Measurements from ENCODE around the gene FBN3. TPM values are rescaled to one million over a fixed set of nuclear protein-coding genes. Genes with fewer than 3 reads are reported as not detected.

The FBN3 gene
- 0.01 TPM in 3 of 5 replicates, not detected in the others for total RNA-seq (2022; extraction: Qiagen RNA extraction)

GRCh38 chr19:8149261-8150094 lies at the start of gene FBN3:
FBN3 (minus strand) TSS chr19:8149592; CDS start chr19:8147480, 2,112 bp downstream.

GRCh38 chr19:8052464-8052859 lies 96.9 kb downstream of the FBN3 start, which contains the start of gene CCL25:
CCL25 (plus strand) TSS chr19:8052760; CDS start chr19:8053050, 290 bp downstream.

Other genes starting within 250 kb of the FBN3 start
- 12.3 to 18.3 TPM (median 17.0 TPM) in 5 replicates for gene MAP2K7, start 245.7 kb downstream of the FBN3 start, total RNA-seq (2022; extraction: Qiagen RNA extraction)
- 0.73 to 2.3 TPM (median 2.1 TPM) in 5 replicates for gene TGFBR3L, start 234.8 kb downstream of the FBN3 start, total RNA-seq (2022; extraction: Qiagen RNA extraction)
- 20.5 to 32.0 TPM (median 30.8 TPM) in 5 replicates for gene SNAPC2, start 229.3 kb downstream of the FBN3 start, total RNA-seq (2022; extraction: Qiagen RNA extraction)
- gene CTXN1, start 223.5 kb downstream of the FBN3 start, total RNA-seq (2022; extraction: Qiagen RNA extraction), result 8.5 to 24.3 TPM (median 22.2 TPM) in 5 replicates
- 26.8 to 32.5 TPM (median 29.3 TPM) in 5 replicates for gene TIMM44, start 205.9 kb downstream of the FBN3 start, total RNA-seq (2022; extraction: Qiagen RNA extraction)
- 61.7 to 69.8 TPM (median 66.7 TPM) in 5 replicates for gene ELAVL1, start 144.0 kb downstream of the FBN3 start, total RNA-seq (2022; extraction: Qiagen RNA extraction)
- gene CCL25, start 96.8 kb downstream of the FBN3 start, total RNA-seq (2022; extraction: Qiagen RNA extraction), result not detected in 5 replicates
- 2.5 to 3.4 TPM (median 3.3 TPM) in 5 replicates for gene CERS4, start 59.8 kb upstream of the FBN3 start, total RNA-seq (2022; extraction: Qiagen RNA extraction)
- gene CD320, start 158.8 kb upstream of the FBN3 start, total RNA-seq (2022; extraction: Qiagen RNA extraction), result 64.1 to 108 TPM (median 106 TPM) in 5 replicates
- 75.7 to 93.7 TPM (median 90.5 TPM) in 5 replicates for gene NDUFA7, start 171.8 kb upstream of the FBN3 start, total RNA-seq (2022; extraction: Qiagen RNA extraction)
- 403 to 1,017 TPM (median 931 TPM) in 5 replicates for gene RPS28, start 171.9 kb upstream of the FBN3 start, total RNA-seq (2022; extraction: Qiagen RNA extraction)
- gene KANK3, start 193.7 kb upstream of the FBN3 start, total RNA-seq (2022; extraction: Qiagen RNA extraction), result 3.1 to 6.2 TPM (median 5.1 TPM) in 5 replicates
- 151 to 287 TPM (median 256 TPM) in 5 replicates for gene ANGPTL4, start 214.6 kb upstream of the FBN3 start, total RNA-seq (2022; extraction: Qiagen RNA extraction)
- 90.2 to 101 TPM (median 94.2 TPM) in 5 replicates for gene RAB11B, start 240.8 kb upstream of the FBN3 start, total RNA-seq (2022; extraction: Qiagen RNA extraction)